SK-N-SH (cell line): ENCODE results near the gene NT5DC3. TPM values are rescaled to one million over a fixed set of nuclear protein-coding genes. Genes with fewer than 3 reads are reported as not detected.

ENCODE experiments used
- CTCF ChIA-PET: fragments of 300-600, 350-600 bp; formaldehyde crosslinking; extraction: SDS; loops from one replicate; lab custom pipeline; 2021; lab: Yijun Ruan, JAX
- POLR2A ChIA-PET: fragments of 350-600 bp; sonication (Branson Sonifier 250); formaldehyde crosslinking; extraction: SDS; loops from one replicate; lab custom pipeline; 2020; ENCODE audit warnings: antibody characterized with exemption, inconsistent platforms; lab: Yijun Ruan, JAX
- DNase-seq: peaks from one replicate; pipeline ENCODE4 v3.0.0; 2012
- H2AFZ ChIP-seq: fragments of 200-600 bp; sonication (generic); 2 replicates; pipeline ENCODE4 v1.8.1; 2016; ENCODE audit warnings: antibody characterized with exemption, mild to moderate bottlenecking, low read depth
- H3F3A ChIP-seq: fragments of 200-600 bp; sonication (generic); replicated peaks from 2 replicates; pipeline ENCODE3; 2016; ENCODE audit warnings: antibody characterized with exemption, mild to moderate bottlenecking; ENCODE audit not compliant: insufficient read depth
- H3K27ac ChIP-seq, 2 experiments: fragments of 200-500 bp in 1 of 2; fragments of 200-600 bp in 1 of 2; sonication (Bioruptor generic) in 1 of 2; sonication (generic), shearing (Covaris generic) in 1 of 2; 2 replicates each; pipeline versions ENCODE4 v1.5.1 to v1.6.1; 2014 to 2016; ENCODE audit warnings: low read depth in 2 of 2, inconsistent platforms in 1 of 2, low read length in 1 of 2, mild to moderate bottlenecking in 1 of 2, mixed read lengths in 1 of 2
- H3K27me3 ChIP-seq: fragments of 200-600 bp; sonication (generic), shearing (Covaris generic); 2 replicates; pipeline ENCODE4 v1.6.1; 2016; ENCODE audit warnings: mixed run types; ENCODE audit not compliant: insufficient read depth
- H3K36me3 ChIP-seq, 2 experiments: fragments of 200-500 bp in 1 of 2; fragments of 200-600 bp in 1 of 2; sonication (Bioruptor generic) in 1 of 2; sonication (generic) in 1 of 2; replicated peaks in 1 of 2; 2 replicates each; pipeline versions ENCODE3 to v1.5.1; 2014 to 2016; ENCODE audit warnings: low read length in 1 of 2, mild to moderate bottlenecking in 1 of 2; ENCODE audit not compliant: insufficient read depth in 2 of 2, control insufficient read depth in 1 of 2
- H3K4me1 ChIP-seq, 2 experiments: fragments of 200-500 bp in 1 of 2; fragments of 200-600 bp in 1 of 2; sonication (Bioruptor generic) in 1 of 2; sonication (generic), shearing (Covaris generic) in 1 of 2; 2 replicates each; pipeline versions ENCODE4 v1.5.1 to v1.6.1; 2014 to 2016; ENCODE audit warnings: low read depth in 1 of 2, low read length in 1 of 2, mixed run types in 1 of 2; ENCODE audit not compliant: insufficient read depth in 2 of 2, control insufficient read depth in 1 of 2
- H3K4me2 ChIP-seq: fragments of 200-600 bp; sonication (generic), shearing (Covaris generic); 2 replicates; pipeline ENCODE4 v1.6.1; 2017; ENCODE audit warnings: mixed run types
- H3K4me3 ChIP-seq, 2 experiments: fragments of 200-500 bp in 1 of 2; fragments of 200-600 bp in 1 of 2; sonication (Bioruptor generic) in 1 of 2; sonication (generic), shearing (Covaris generic) in 1 of 2; 2 replicates each; pipeline versions ENCODE4 v1.5.1 to v1.8.1; 2014 to 2016; ENCODE audit warnings: low read depth in 2 of 2, inconsistent platforms in 1 of 2, low read length in 1 of 2, mild to moderate bottlenecking in 1 of 2, mixed read lengths in 1 of 2, moderate library complexity in 1 of 2
- H3K79me2 ChIP-seq: fragments of 200-600 bp; sonication (generic); 2 replicates; pipeline ENCODE4 v1.8.1; 2017; ENCODE audit warnings: mild to moderate bottlenecking; ENCODE audit not compliant: insufficient read depth
- H3K9ac ChIP-seq: fragments of 200-600 bp; sonication (generic); 2 replicates; pipeline ENCODE4 v1.6.1; 2017; ENCODE audit warnings: mixed run types
- H3K9me2 ChIP-seq: fragments of 200-600 bp; sonication (generic); 2 replicates; pipeline ENCODE4 v1.6.1; 2017; ENCODE audit warnings: mixed run types
- H3K9me3 ChIP-seq: fragments of 200-600 bp; sonication (generic); 2 replicates; pipeline ENCODE4 v1.6.1; 2017; ENCODE audit warnings: mixed run types, mild to moderate bottlenecking, moderate library complexity
- H4K20me1 ChIP-seq: fragments of 200-600 bp; sonication (generic); 2 replicates; pipeline ENCODE4 v1.6.1; 2017; ENCODE audit warnings: mild to moderate bottlenecking, mixed run types; ENCODE audit not compliant: insufficient read depth
- ELF1 ChIP-seq: IDR thresholded peaks from 2 replicates; pipeline ENCODE4 v1.4.0; 2012
- EP300 ChIP-seq, 2 experiments: IDR thresholded peaks; 2 replicates each; pipeline versions ENCODE4 v1.4.0 to v1.6.1; 2012; ENCODE audit warnings: borderline replicate concordance in 1 of 2, low read depth in 1 of 2, low read length in 1 of 2
- FOSL2 ChIP-seq: IDR thresholded peaks from 2 replicates; pipeline ENCODE4 v1.4.0; 2012; ENCODE audit warnings: low read depth, mild to moderate bottlenecking, moderate library complexity, borderline replicate concordance
- FOXM1 ChIP-seq: IDR thresholded peaks from 2 replicates; pipeline ENCODE4 v1.4.0; 2012; ENCODE audit warnings: low read depth, mild to moderate bottlenecking
- GABPA ChIP-seq: IDR thresholded peaks from 2 replicates; pipeline ENCODE4 v1.4.0; 2012; ENCODE audit warnings: low read depth, mild to moderate bottlenecking
- GATA2 ChIP-seq: sonication (generic); formaldehyde crosslinking; IDR thresholded peaks from 2 replicates; pipeline ENCODE4 v1.5.0; 2020; ENCODE audit warnings: mild to moderate bottlenecking, missing genetic modification reagents
- IRF3 ChIP-seq: fragments of 150-350 bp; IDR thresholded peaks from 2 replicates; pipeline ENCODE4 v1.6.1; 2016; ENCODE audit warnings: mild to moderate bottlenecking, low read depth, low read length
- MXI1 ChIP-seq: IDR thresholded peaks from 2 replicates; pipeline ENCODE4 v1.6.1; 2012; ENCODE audit warnings: mild to moderate bottlenecking, low read depth, low read length, improper control_type of control experiment
- NFIC ChIP-seq: IDR thresholded peaks from 2 replicates; pipeline ENCODE4 v1.4.0; 2012; ENCODE audit warnings: borderline replicate concordance
- PBX3 ChIP-seq: IDR thresholded peaks from 2 replicates; pipeline ENCODE4; 2012
- POLR2AphosphoS5 ChIP-seq: IDR thresholded peaks from 2 replicates; pipeline ENCODE4 v1.6.1; 2012; ENCODE audit warnings: low read depth, low read length
- REST ChIP-seq: IDR thresholded peaks from 2 replicates; pipeline ENCODE4 v1.6.1; 2012; ENCODE audit warnings: mild to moderate bottlenecking, low read depth, low read length, moderate library complexity
- SIN3A ChIP-seq: IDR thresholded peaks from 2 replicates; pipeline ENCODE4 v1.6.1; 2012; ENCODE audit warnings: low read depth, mild to moderate bottlenecking, low read length, moderate library complexity, borderline replicate concordance
- SMC3 ChIP-seq: IDR thresholded peaks from 2 replicates; pipeline ENCODE4 v1.6.1; 2012; ENCODE audit warnings: low read depth, low read length, improper control_type of control experiment
- TCF12 ChIP-seq: IDR thresholded peaks from 2 replicates; pipeline ENCODE4 v1.4.0; 2012
- TEAD4 ChIP-seq: IDR thresholded peaks from 2 replicates; pipeline ENCODE4 v1.4.0; 2012; ENCODE audit warnings: mild to moderate bottlenecking, borderline replicate concordance; ENCODE audit not compliant: insufficient read depth
- USF1 ChIP-seq: IDR thresholded peaks from 2 replicates; pipeline ENCODE4 v1.4.0; 2012; ENCODE audit warnings: low read depth, borderline replicate concordance
- USF2 ChIP-seq: fragments of 150-350 bp; IDR thresholded peaks from 2 replicates; pipeline ENCODE4 v1.6.1; 2017; ENCODE audit warnings: antibody characterized with exemption, low read length, low read depth, borderline replicate concordance
- YY1 ChIP-seq: IDR thresholded peaks from 2 replicates; pipeline ENCODE4 v1.4.0; 2012; ENCODE audit warnings: low read depth, mild to moderate bottlenecking
- WGBS: methylation state at CpG from one replicate; pipeline ENCODE4 v1.1.6; 2017; ENCODE audit warnings: low lambda C conversion rate; 5-methylcytosine and 5-hydroxymethylcytosine counted together
- polyA plus RNA-seq, 3 experiments: library from polyadenylated mRNA; depleted of rRNA; stranded (reverse); fragments of >200 nt; gene quantifications; 2 replicates each; pipeline ENCODE4 v1.2.3, GENCODE V29; 2012

Gene NT5DC3
- polyA plus RNA-seq, 1 of the 3 experiments (the other 2 are of a cell fraction): 11.0 TPM

- POLR2A ChIA-PET: interaction anchor here (0.6 kb wide), 1 partner anchor 82 kb away, joined by 3 read pairs; no protein-coding TSS in a partner anchor
- TF ChIP-seq YY1 (no peak), SIN3A (no peak), NFIC (no peak), IRF3 (no peak), MXI1 (no peak), GATA2 (CRISPR knock-in tag) (no peak), USF1 (no peak)
- Histone ChIP-seq H4K20me1 (no peaks in the 10 kb centered on the region), H3F3A (peaks cover 22% of the 10 kb centered on the region), H3K79me2 (peaks cover 45% of the 10 kb centered on the region), H3K4me3 (no peak overlapping the region), H3K27me3 (no peaks in the 10 kb centered on the region), H3K4me1 (peaks cover 0 to 29% of the 10 kb centered on the region in 2 experiments), H3K36me3 (peaks cover 7 to 28% of the 10 kb centered on the region in 2 experiments), H3K9me3 (no peaks in the 10 kb centered on the region), H3K4me2 (no peak overlapping the region), H3K9me2 (no peaks in the 10 kb centered on the region), H3K27ac (no peak overlapping the region), H2AFZ (no peak overlapping the region), H3K9ac (no peak overlapping the region)
- WGBS: 100% methylated on average over 1 of the region's 1 CpG
- CTCF ChIA-PET: interaction anchor here (1.0 kb wide), 1 partner anchor 24 kb away, joined by 4 read pairs; no protein-coding TSS in a partner anchor
- no peak for DNase-seq
These were observed 28.2 kb downstream of the NT5DC3 start for GRCh38 chr12:103812789-103813188.

- WGBS: 88% methylated on average over 6 of the region's 6 CpGs
- no peaks in the 10 kb centered on the region for H3K9me2 ChIP-seq
- peaks cover 1 to 34% of the 10 kb centered on the region in 2 experiments for H3K4me1 ChIP-seq
- H3K27me3 ChIP-seq: no peaks in the 10 kb centered on the region
- no peak for DNase-seq
- no peak overlapping the region for H3K4me3 ChIP-seq
- POLR2A ChIA-PET: no interaction called here
- H3K27ac ChIP-seq: no peak overlapping the region
- H4K20me1 ChIP-seq: no peaks in the 10 kb centered on the region
- no peak overlapping the region for H3K9ac ChIP-seq
- peaks cover 43% of the 10 kb centered on the region for H3K79me2 ChIP-seq
- peaks cover 7 to 28% of the 10 kb centered on the region in 2 experiments for H3K36me3 ChIP-seq
- peaks cover 22% of the 10 kb centered on the region for H3F3A ChIP-seq
- H3K4me2 ChIP-seq: no peak overlapping the region
- no peaks in the 10 kb centered on the region for H3K9me3 ChIP-seq
- CTCF ChIA-PET: interaction anchor here (1.0 kb wide), 1 partner anchor 23 kb away, joined by 4 read pairs; no protein-coding TSS in a partner anchor
- H2AFZ ChIP-seq: no peak overlapping the region
- TF ChIP-seq SMC3 (no peak), REST (no peak), FOXM1 (no peak), POLR2AphosphoS5 (no peak), EP300 (IDR thresholded peaks at IDR 0.05; ENCODE audit: borderline replicate concordance in 1 of 2, low read depth in 1 of 2, low read length in 1 of 2) (no peak), USF2 (no peak), ELF1 (no peak), PBX3 (no peak), TEAD4 (no peak), TCF12 (no peak), FOSL2 (no peak), GABPA (no peak)
These were observed 29.2 kb downstream of the NT5DC3 start for GRCh38 chr12:103811791-103812190.
